ENCODE data around the gene MYT1. TPM values are rescaled to one million over a fixed set of nuclear protein-coding genes. Genes with fewer than 3 reads are reported as not detected.

Gene MYT1
- total and polyA plus RNA-seq, 2 of the 8 experiments (the other 6 are each of a cell fraction or from before 2014, with no cell fraction given), result 0.63 to 2.0 TPM

GRCh38 chr20:64166721-64167615, 2.7 kb downstream of the MYT1 start:
- no peak overlapping the region; the same call in 1 of the 2 replicates for H4K8ac ChIP-seq (ENCODE audit: extremely low read depth, insufficient read depth, low read length)
- WGBS, 2 experiments (ENCODE audit: extremely low coverage in 1 of 2, insufficient coverage in 1 of 2, insufficient read length in 1 of 2, insufficient replicate concordance in 2 of 2, low coverage in 1 of 2, low lambda C conversion rate in 2 of 2, missing lambda C conversion rate in 1 of 2), result 93% methylated on average over 18 of the region's 18 CpGs; no CpG with 5 or more reads in 1 of the 2 experiments
- POLR2A ChIA-PET (ENCODE audit: partially characterized antibody), result no interaction called here
- H3K79me1 ChIP-seq (ENCODE audit: low read depth, low read length), result no peaks in the 10 kb centered on the region
- H3K4me2 ChIP-seq (ENCODE audit: insufficient read depth in 1 of 2, low read depth in 2 of 2, low read length in 2 of 2), result no peak overlapping the region
- no peak overlapping the region for H2AFZ ChIP-seq (ENCODE audit: low read length)
- no peak for DNase-seq (ENCODE audit: low read depth in 1 of 2, low spot score in 2 of 2)
- no peak overlapping the region for H3K4ac ChIP-seq (replicated peaks; ENCODE audit: insufficient read length, low read depth, low read length)
- H2AK5ac ChIP-seq (ENCODE audit: low read depth, low read length), result no peak overlapping the region
- no peak overlapping the region for H3K27ac ChIP-seq (ENCODE audit: low read depth, low read length)
- no peak overlapping the region for H2BK20ac ChIP-seq (ENCODE audit: low read length)
- peak overlapping the region; percentile 46; the same call in 1 of the 2 replicates for H2BK15ac ChIP-seq (ENCODE audit: low read length)
- peaks cover 2 to 8% (median 5%) of the 10 kb centered on the region in 4 experiments; a peak in 4 of 7 replicates for H3K4me1 ChIP-seq (replicated peaks in 1 of 4; ENCODE audit: control insufficient read depth in 3 of 4, insufficient read depth in 4 of 4, low read length in 3 of 4)
- TF ChIP-seq TAF7 (optimal IDR thresholded peaks at IDR 0.05; ENCODE audit: borderline replicate concordance, low read depth, low read length), result no peak
- TF ChIP-seq SIN3A (conservative IDR thresholded peaks at IDR 0.05 in 1 of 2, IDR thresholded peaks at IDR 0.05 in 1 of 2; ENCODE audit: low read depth in 1 of 2, low read length in 2 of 2), result peak in 1 of 2 experiments; percentile 57; a peak in 1 of 4 replicates
- CTCF ChIA-PET (ENCODE audit: partially characterized antibody), result interaction anchor here (0.8 to 0.9 kb wide), 2 partner anchors 11 to 21 kb away, joined by 3 to 4 read pairs; no protein-coding TSS in a partner anchor
- no peak overlapping the region for H3K14ac ChIP-seq (ENCODE audit: insufficient read length)
- FAIRE-seq, result no peak
- no peak overlapping the region for H3K56ac ChIP-seq (replicated peaks; ENCODE audit: insufficient read length, low read depth, low read length)
- no peak overlapping the region for H3K4me3 ChIP-seq (ENCODE audit: extremely low read depth in 1 of 4, insufficient read depth in 2 of 4, low read depth in 3 of 4, low read length in 4 of 4)
- no peak overlapping the region for H2BK120ac ChIP-seq (replicated peaks; ENCODE audit: low read depth, low read length)
- no peak overlapping the region for H3K23ac ChIP-seq (ENCODE audit: insufficient read length)
- no peaks in the 10 kb centered on the region for H3K79me2 ChIP-seq (ENCODE audit: control insufficient read depth in 1 of 2, insufficient read depth in 2 of 2, low read length in 2 of 2)
- H2BK5ac ChIP-seq (ENCODE audit: low read depth, low read length), result no peak overlapping the region
- H3K9me3 ChIP-seq (ENCODE audit: insufficient read depth in 2 of 2, low read depth in 1 of 2, low read length in 1 of 2), result no peaks in the 10 kb centered on the region
- H3K27me3 ChIP-seq (replicated peaks in 1 of 4; ENCODE audit: control insufficient read depth in 3 of 4, extremely low read depth in 1 of 4, insufficient read depth in 3 of 4, low read length in 3 of 4), result peaks cover 0 to 4% (median 2%) of the 10 kb centered on the region in 4 experiments; a peak in 4 of 7 replicates
- no peaks in the 10 kb centered on the region for H3K23me2 ChIP-seq (ENCODE audit: low read depth, low read length)
- H3K18ac ChIP-seq (ENCODE audit: extremely low read depth, low read length), result no peak overlapping the region
- H3K36me3 ChIP-seq (ENCODE audit: control insufficient read depth in 2 of 4, insufficient read depth in 4 of 4, low read length in 3 of 4), result no peaks in the 10 kb centered on the region
- H3K9ac ChIP-seq (replicated peaks in 1 of 4; ENCODE audit: extremely low read depth in 1 of 4, low read depth in 3 of 4, low read length in 3 of 4), result no peak overlapping the region
- no peaks in the 10 kb centered on the region for H4K20me1 ChIP-seq (replicated peaks in 1 of 2; ENCODE audit: control insufficient read depth in 1 of 2, insufficient read depth in 2 of 2, low read length in 2 of 2)
- no peak overlapping the region for H4K91ac ChIP-seq (replicated peaks; ENCODE audit: insufficient read length, low read length)
- no peak overlapping the region for H4K5ac ChIP-seq (ENCODE audit: insufficient read length, low read depth, low read length)
- H2BK12ac ChIP-seq (ENCODE audit: low read depth, low read length), result no peak overlapping the region

Data from H1 (cell line).